NT2/D1 (cell line): ENCODE data around the gene NOL6.

Experiments
- SUZ12 ChIP-seq: IDR thresholded peaks from 2 replicates; pipeline ENCODE4 v1.6.1; 2011; ENCODE audit not compliant: insufficient read length, insufficient read depth; ENCODE audit errors: extremely low read depth
- ZNF274 ChIP-seq: IDR thresholded peaks from 2 replicates; pipeline ENCODE4 v1.6.1; 2011; ENCODE audit warnings: mild to moderate bottlenecking, low read depth, low read length

DNA sequence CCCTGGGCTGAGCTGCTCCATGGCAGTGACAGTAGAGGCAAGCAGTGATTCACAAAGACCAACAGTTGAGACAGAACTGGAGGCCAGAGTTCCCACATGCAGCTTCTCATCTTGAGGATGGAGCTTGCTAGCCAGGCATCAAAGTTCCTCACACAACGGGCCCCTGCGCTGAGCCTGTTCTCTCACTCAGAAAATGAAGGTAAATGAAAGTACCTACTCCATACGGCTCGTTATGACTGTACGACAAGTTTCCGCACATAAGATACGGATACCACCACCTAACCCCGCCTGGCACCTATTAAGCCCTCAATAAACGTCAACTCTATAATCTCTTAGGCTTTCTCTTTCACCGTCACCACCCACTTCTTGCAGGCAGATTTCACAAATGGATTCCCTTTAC lies 12.9 kb downstream of the NOL6 start:
- no peak for TF ChIP-seq SUZ12
- TF ChIP-seq ZNF274, result no peak
